Measurements from ENCODE around the gene RAB24.

DNA sequence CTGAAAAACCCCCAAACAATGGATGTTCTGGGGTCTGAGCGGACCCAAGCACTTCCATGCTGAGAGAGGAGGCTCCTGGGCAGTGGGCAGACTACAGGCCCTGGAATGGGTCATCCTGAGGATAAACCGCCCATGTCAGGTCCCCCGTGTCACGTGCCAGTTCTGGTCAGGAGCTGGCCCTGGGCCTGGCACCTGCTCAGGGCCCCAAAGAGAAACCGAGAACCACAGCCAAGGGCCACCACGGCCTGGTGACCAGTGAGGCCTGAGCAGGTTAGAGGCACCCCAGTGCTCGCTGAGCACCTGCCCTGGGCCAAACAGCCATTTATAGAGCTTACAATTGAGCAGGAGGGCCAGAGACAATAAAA is 32.2 kb upstream of the RAB24 start:
- TF ChIP-seq, protein P1, sequence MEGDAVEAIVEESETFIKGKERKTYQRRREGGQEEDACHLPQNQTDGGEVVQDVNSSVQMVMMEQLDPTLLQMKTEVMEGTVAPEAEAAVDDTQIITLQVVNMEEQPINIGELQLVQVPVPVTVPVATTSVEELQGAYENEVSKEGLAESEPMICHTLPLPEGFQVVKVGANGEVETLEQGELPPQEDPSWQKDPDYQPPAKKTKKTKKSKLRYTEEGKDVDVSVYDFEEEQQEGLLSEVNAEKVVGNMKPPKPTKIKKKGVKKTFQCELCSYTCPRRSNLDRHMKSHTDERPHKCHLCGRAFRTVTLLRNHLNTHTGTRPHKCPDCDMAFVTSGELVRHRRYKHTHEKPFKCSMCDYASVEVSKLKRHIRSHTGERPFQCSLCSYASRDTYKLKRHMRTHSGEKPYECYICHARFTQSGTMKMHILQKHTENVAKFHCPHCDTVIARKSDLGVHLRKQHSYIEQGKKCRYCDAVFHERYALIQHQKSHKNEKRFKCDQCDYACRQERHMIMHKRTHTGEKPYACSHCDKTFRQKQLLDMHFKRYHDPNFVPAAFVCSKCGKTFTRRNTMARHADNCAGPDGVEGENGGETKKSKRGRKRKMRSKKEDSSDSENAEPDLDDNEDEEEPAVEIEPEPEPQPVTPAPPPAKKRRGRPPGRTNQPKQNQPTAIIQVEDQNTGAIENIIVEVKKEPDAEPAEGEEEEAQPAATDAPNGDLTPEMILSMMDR (IDR thresholded peaks at IDR 0.05), result no peak
- TF ChIP-seq POLR2A (IDR thresholded peaks at IDR 0.05), result no peak
